Measurements from ENCODE around the gene NNMT.

The NNMT gene

GRCh38 chr11:114270531-114271270, 25.5 kb upstream of the NNMT start:
- no peaks in the 10 kb centered on the region for H3K9me3 Mint-ChIP-seq
- ATAC-seq (replicated peaks; ENCODE audit: extremely low read depth, poor library complexity, severe bottlenecking) (no peak), DNase-seq (ENCODE audit: low spot score in 2 of 2) (no peak)
- peaks cover 64% of the 10 kb centered on the region for H3K27me3 Mint-ChIP-seq
- no peak overlapping the region for H3K27ac Mint-ChIP-seq (ENCODE audit: low read depth)
- no peak overlapping the region for H3K4me3 Mint-ChIP-seq
- no peaks in the 10 kb centered on the region for H3K4me1 Mint-ChIP-seq
- H3K36me3 Mint-ChIP-seq (ENCODE audit: insufficient read depth): no peaks in the 10 kb centered on the region

GRCh38 chr11:114271316-114271715, 24.9 kb upstream of the NNMT start:
- no peak overlapping the region for H3K4me3 Mint-ChIP-seq
- no peak overlapping the region for H3K27ac Mint-ChIP-seq (ENCODE audit: low read depth)
- H3K36me3 Mint-ChIP-seq (ENCODE audit: insufficient read depth): no peaks in the 10 kb centered on the region
- DNase-seq (ENCODE audit: low spot score in 2 of 2): no peak
- peaks cover 67% of the 10 kb centered on the region for H3K27me3 Mint-ChIP-seq
- H3K9me3 Mint-ChIP-seq: no peaks in the 10 kb centered on the region
- ATAC-seq (replicated peaks; ENCODE audit: extremely low read depth, poor library complexity, severe bottlenecking): no peak
- H3K4me1 Mint-ChIP-seq: no peaks in the 10 kb centered on the region

- ATAC-seq (replicated peaks; ENCODE audit: extremely low read depth, poor library complexity, severe bottlenecking): no peak
- H3K27me3 Mint-ChIP-seq: peaks cover 76% of the 10 kb centered on the region
These were observed 23.9 kb upstream of the NNMT start for GRCh38 chr11:114272311-114272710.

GRCh38 chr11:114273071-114273470, 23.1 kb upstream of the NNMT start:
- Mint-ChIP-seq H3K4me1 (no peaks in the 10 kb centered on the region), H3K27ac (ENCODE audit: low read depth) (no peak overlapping the region), H3K9me3 (no peaks in the 10 kb centered on the region), H3K27me3 (peaks cover 84% of the 10 kb centered on the region), H3K36me3 (ENCODE audit: insufficient read depth) (no peaks in the 10 kb centered on the region), H3K4me3 (no peak overlapping the region)
- DNase-seq (ENCODE audit: low spot score in 2 of 2) (no peak), ATAC-seq (replicated peaks; ENCODE audit: extremely low read depth, poor library complexity, severe bottlenecking) (no peak)

More at GRCh38 chr11:114272311-114272710, 23.9 kb upstream of the NNMT start:
- H3K27ac Mint-ChIP-seq (ENCODE audit: low read depth): no peak overlapping the region
- no peaks in the 10 kb centered on the region for H3K4me1 Mint-ChIP-seq
- no peak for DNase-seq (ENCODE audit: low spot score in 2 of 2)
- no peaks in the 10 kb centered on the region for H3K36me3 Mint-ChIP-seq (ENCODE audit: insufficient read depth)
- no peak overlapping the region for H3K4me3 Mint-ChIP-seq
- no peaks in the 10 kb centered on the region for H3K9me3 Mint-ChIP-seq

GRCh38 chr11:114273890-114274635, 22.1 kb upstream of the NNMT start:
- Mint-ChIP-seq H3K9me3 (no peaks in the 10 kb centered on the region), H3K4me1 (no peaks in the 10 kb centered on the region), H3K36me3 (ENCODE audit: insufficient read depth) (no peaks in the 10 kb centered on the region), H3K27me3 (peaks cover 91% of the 10 kb centered on the region), H3K27ac (ENCODE audit: low read depth) (no peak overlapping the region), H3K4me3 (no peak overlapping the region)
- no peak for DNase-seq (ENCODE audit: low spot score in 2 of 2)
- no peak for ATAC-seq (replicated peaks; ENCODE audit: extremely low read depth, poor library complexity, severe bottlenecking)

- DNase-seq (ENCODE audit: low spot score in 2 of 2): no peak
- ATAC-seq (replicated peaks; ENCODE audit: extremely low read depth, poor library complexity, severe bottlenecking): no peak
- no peak overlapping the region for H3K4me3 Mint-ChIP-seq
- H3K4me1 Mint-ChIP-seq: no peaks in the 10 kb centered on the region
- no peaks in the 10 kb centered on the region for H3K9me3 Mint-ChIP-seq
- no peak overlapping the region for H3K27ac Mint-ChIP-seq (ENCODE audit: low read depth)
- peaks cover 91% of the 10 kb centered on the region for H3K27me3 Mint-ChIP-seq
- no peaks in the 10 kb centered on the region for H3K36me3 Mint-ChIP-seq (ENCODE audit: insufficient read depth)
These were observed 21.6 kb upstream of the NNMT start for GRCh38 chr11:114274637-114275036.

GRCh38 chr11:114275280-114275679, 20.9 kb upstream of the NNMT start:
- ATAC-seq (replicated peaks; ENCODE audit: extremely low read depth, poor library complexity, severe bottlenecking) (no peak), DNase-seq (ENCODE audit: low spot score in 2 of 2) (no peak)
- H3K4me1 Mint-ChIP-seq: no peaks in the 10 kb centered on the region
- peaks cover 93% of the 10 kb centered on the region for H3K27me3 Mint-ChIP-seq
- no peaks in the 10 kb centered on the region for H3K9me3 Mint-ChIP-seq
- H3K27ac Mint-ChIP-seq (ENCODE audit: low read depth): no peak overlapping the region
- no peaks in the 10 kb centered on the region for H3K36me3 Mint-ChIP-seq (ENCODE audit: insufficient read depth)
- H3K4me3 Mint-ChIP-seq: no peak overlapping the region

- H3K4me1 Mint-ChIP-seq: no peaks in the 10 kb centered on the region
- DNase-seq (ENCODE audit: low spot score in 2 of 2) (no peak), ATAC-seq (replicated peaks; ENCODE audit: extremely low read depth, poor library complexity, severe bottlenecking) (no peak)
- H3K27me3 Mint-ChIP-seq: peaks cover 91% of the 10 kb centered on the region
- no peaks in the 10 kb centered on the region for H3K36me3 Mint-ChIP-seq (ENCODE audit: insufficient read depth)
- H3K9me3 Mint-ChIP-seq: no peaks in the 10 kb centered on the region
- no peak overlapping the region for H3K27ac Mint-ChIP-seq (ENCODE audit: low read depth)
- H3K4me3 Mint-ChIP-seq: no peak overlapping the region
These were observed 20.1 kb upstream of the NNMT start for GRCh38 chr11:114276077-114276476.

GRCh38 chr11:114277637-114278341, 18.4 kb upstream of the NNMT start:
- DNase-seq (ENCODE audit: low spot score in 2 of 2): no peak
- ATAC-seq (replicated peaks; ENCODE audit: extremely low read depth, poor library complexity, severe bottlenecking): no peak
- peaks cover 84% of the 10 kb centered on the region for H3K27me3 Mint-ChIP-seq
- no peaks in the 10 kb centered on the region for H3K9me3 Mint-ChIP-seq
- H3K27ac Mint-ChIP-seq (ENCODE audit: low read depth): no peak overlapping the region
- H3K4me1 Mint-ChIP-seq: no peaks in the 10 kb centered on the region
- H3K36me3 Mint-ChIP-seq (ENCODE audit: insufficient read depth): no peaks in the 10 kb centered on the region
- no peak overlapping the region for H3K4me3 Mint-ChIP-seq

- ATAC-seq (replicated peaks; ENCODE audit: extremely low read depth, poor library complexity, severe bottlenecking) (no peak), DNase-seq (ENCODE audit: low spot score in 2 of 2) (no peak)
- H3K9me3 Mint-ChIP-seq: no peaks in the 10 kb centered on the region
- no peak overlapping the region for H3K4me3 Mint-ChIP-seq
- H3K4me1 Mint-ChIP-seq: no peaks in the 10 kb centered on the region
- peaks cover 81% of the 10 kb centered on the region for H3K27me3 Mint-ChIP-seq
- H3K36me3 Mint-ChIP-seq (ENCODE audit: insufficient read depth): no peaks in the 10 kb centered on the region
- H3K27ac Mint-ChIP-seq (ENCODE audit: low read depth): no peak overlapping the region
These were observed 17.7 kb upstream of the NNMT start for GRCh38 chr11:114278342-114279065.

GRCh38 chr11:114279792-114280546, 16.2 kb upstream of the NNMT start:
- Mint-ChIP-seq H3K27me3 (peaks cover 76% of the 10 kb centered on the region), H3K36me3 (ENCODE audit: insufficient read depth) (no peaks in the 10 kb centered on the region), H3K4me1 (no peaks in the 10 kb centered on the region), H3K27ac (ENCODE audit: low read depth) (no peak overlapping the region), H3K4me3 (no peak overlapping the region), H3K9me3 (no peaks in the 10 kb centered on the region)
- DNase-seq (ENCODE audit: low spot score in 2 of 2): no peak
- no peak for ATAC-seq (replicated peaks; ENCODE audit: extremely low read depth, poor library complexity, severe bottlenecking)

- ATAC-seq (replicated peaks; ENCODE audit: extremely low read depth, poor library complexity, severe bottlenecking): no peak
- Mint-ChIP-seq H3K36me3 (ENCODE audit: insufficient read depth) (no peaks in the 10 kb centered on the region), H3K27me3 (peaks cover 69% of the 10 kb centered on the region), H3K9me3 (no peaks in the 10 kb centered on the region), H3K27ac (ENCODE audit: low read depth) (no peak overlapping the region), H3K4me1 (no peaks in the 10 kb centered on the region), H3K4me3 (no peak overlapping the region)
- no peak for DNase-seq (ENCODE audit: low spot score in 2 of 2)
These were observed 15.5 kb upstream of the NNMT start for GRCh38 chr11:114280696-114281095.
